Activated T-cell treated with anti-CD3 and anti-CD28 coated beads for 48 hours (primary cell): ENCODE measurements around the gene SLC25A24.

Source experiments
- DNase-seq: peaks from one replicate; pipeline ENCODE4 v3.0.0-alpha.2; 2020; ENCODE audit warnings: low read depth

The SLC25A24 gene

DNA sequence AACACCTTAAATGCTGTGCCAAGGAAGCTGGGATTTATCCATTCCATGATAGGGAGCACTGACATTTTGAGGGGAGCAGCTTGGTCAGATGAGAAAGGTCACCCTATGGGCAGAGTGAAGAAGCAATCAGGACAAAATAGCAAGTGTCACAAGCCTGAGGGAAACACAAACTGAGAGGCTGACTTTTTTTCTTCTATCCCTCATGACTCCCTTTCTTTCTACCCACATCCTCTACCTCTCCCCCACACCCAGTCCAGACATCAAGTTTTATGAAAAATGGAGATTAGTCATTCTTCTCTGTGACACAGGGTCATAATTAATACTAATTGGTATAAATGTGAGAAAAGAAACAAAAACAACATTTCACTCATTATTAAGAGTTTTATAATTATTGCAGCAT is 103.1 kb downstream of the SLC25A24 start:
- no peak for DNase-seq

DNA sequence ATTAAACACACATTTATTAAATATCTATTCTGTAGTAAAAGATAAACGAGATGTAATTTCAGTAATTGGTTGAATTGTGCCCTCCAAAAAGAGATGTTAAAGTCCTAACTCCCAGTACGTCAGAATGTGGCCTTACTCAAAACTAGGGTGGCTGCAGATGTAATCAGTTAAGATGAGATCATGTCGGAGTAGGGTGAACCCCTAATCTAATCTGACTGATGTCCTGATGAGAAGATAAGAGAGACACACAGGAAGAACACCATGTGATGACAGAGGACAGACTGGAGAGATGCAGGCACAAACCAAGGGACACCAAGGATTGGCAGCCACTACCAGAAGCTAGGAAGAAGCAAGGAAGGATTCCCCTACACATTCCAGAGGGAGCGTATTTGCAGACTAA is 104.1 kb downstream of the SLC25A24 start:
- no peak for DNase-seq

DNA sequence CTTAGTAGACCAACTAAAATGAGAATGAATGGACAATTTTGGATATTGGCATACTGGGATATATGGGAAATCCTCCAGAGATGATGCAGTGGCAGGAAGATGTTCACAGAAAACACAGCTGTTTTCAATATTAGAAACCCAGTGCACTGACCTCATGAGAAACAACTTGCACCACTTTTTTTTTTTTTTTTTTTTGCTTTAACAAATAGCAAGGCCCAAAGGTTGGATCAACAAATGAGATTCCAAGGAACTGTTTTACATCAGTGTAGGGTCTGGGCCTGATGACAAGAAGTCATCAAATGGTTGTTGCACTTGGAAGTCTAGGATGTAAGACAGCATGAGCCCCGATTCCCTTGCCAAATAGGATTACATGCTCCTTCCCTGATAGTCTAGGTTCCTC is 110.7 kb downstream of the SLC25A24 start:
- DNase-seq = no peak

DNA sequence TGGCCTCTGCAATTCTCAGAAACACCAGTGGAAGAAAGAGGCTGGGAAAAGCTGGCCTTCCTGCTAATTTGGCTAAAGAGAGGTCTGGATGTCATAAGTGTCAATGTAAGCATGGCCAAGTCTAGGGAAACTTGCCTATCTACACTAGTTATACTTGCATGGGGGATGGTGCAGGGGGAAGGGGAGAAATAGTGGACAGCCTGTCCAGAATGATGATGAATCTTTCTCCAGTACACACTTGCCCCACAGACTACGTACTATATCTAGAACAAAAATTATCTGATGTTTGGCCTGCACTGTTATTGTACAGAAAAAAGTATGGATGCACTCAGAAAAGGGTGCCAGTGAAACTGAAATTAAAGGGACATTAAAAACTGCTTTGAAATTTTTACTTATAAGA is 114.5 kb downstream of the SLC25A24 start:
- DNase-seq = no peak

DNA sequence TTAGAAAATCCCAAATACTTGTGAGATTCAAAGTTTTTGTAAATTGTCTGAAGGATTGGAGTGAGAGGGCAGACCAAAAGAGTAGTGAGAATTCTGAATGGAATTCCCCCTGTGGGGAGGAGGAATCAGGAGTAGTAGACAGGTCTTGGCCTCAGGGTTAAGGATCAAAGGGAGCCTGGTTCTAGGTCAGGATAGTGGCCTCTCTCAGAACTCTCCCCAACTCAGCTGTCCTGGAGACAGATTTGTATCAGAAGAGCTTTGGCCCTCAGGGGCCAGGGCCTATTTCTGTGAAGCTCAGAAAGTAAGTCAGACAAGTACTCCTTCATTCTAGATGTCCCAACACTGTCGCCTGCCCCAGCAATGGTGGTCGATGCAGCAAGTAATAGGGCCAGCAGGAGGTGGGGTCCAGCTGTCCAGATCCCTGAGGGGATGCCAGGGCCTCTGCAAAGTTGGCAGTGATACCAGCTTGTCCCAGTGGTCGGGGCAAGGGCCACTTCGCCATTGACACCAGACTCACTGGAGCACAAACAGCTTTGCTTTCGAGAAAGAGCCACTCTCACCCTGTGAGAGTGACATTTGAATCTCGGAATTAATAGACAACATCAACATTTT is 115.2 kb downstream of the SLC25A24 start:
- DNase-seq = no peak
